Keratinocyte (primary cell): ENCODE measurements around the gene CLSTN1.

ENCODE experiments used
- EZH2 ChIP-seq: IDR thresholded peaks from one replicate; pipeline ENCODE4 v1.6.1; 2012; ENCODE audit warnings: inconsistent platforms, mild to moderate bottlenecking, low read length, moderate library complexity
- TF ChIP-seq, protein P1 (sequence below), 3 experiments: IDR thresholded peaks in 1 of 3; conservative IDR thresholded peaks in 1 of 3; optimal IDR thresholded peaks in 1 of 3; 2 replicates in 2 of 3; 3 replicates in 1 of 3; pipeline versions ENCODE3 to v1.5.1; 2011; ENCODE audit warnings: low read length in 3 of 3, mild to moderate bottlenecking in 3 of 3, moderate library complexity in 2 of 3, control low read depth in 1 of 3, inconsistent platforms in 1 of 3; ENCODE audit not compliant: insufficient read depth in 2 of 3; ENCODE audit errors: extremely low read depth in 1 of 3

- no peak for TF ChIP-seq EZH2
- TF ChIP-seq, protein P1, sequence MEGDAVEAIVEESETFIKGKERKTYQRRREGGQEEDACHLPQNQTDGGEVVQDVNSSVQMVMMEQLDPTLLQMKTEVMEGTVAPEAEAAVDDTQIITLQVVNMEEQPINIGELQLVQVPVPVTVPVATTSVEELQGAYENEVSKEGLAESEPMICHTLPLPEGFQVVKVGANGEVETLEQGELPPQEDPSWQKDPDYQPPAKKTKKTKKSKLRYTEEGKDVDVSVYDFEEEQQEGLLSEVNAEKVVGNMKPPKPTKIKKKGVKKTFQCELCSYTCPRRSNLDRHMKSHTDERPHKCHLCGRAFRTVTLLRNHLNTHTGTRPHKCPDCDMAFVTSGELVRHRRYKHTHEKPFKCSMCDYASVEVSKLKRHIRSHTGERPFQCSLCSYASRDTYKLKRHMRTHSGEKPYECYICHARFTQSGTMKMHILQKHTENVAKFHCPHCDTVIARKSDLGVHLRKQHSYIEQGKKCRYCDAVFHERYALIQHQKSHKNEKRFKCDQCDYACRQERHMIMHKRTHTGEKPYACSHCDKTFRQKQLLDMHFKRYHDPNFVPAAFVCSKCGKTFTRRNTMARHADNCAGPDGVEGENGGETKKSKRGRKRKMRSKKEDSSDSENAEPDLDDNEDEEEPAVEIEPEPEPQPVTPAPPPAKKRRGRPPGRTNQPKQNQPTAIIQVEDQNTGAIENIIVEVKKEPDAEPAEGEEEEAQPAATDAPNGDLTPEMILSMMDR (optimal IDR thresholded peaks at IDR 0.05 in 1 of 3, IDR thresholded peaks at IDR 0.05 in 1 of 3, conservative IDR thresholded peaks at IDR 0.05 in 1 of 3; ENCODE audit: extremely low read depth in 1 of 3, insufficient read depth in 2 of 3, low read length in 3 of 3), result no peak
Measured at GRCh38 chr1:9710037-9710436, 113.7 kb downstream of the CLSTN1 start.
